Neural progenitor cell (in vitro differentiated cells): Measurements from ENCODE around the gene CSNK1G1. TPM values are rescaled to one million over a fixed set of nuclear protein-coding genes. Genes with fewer than 3 reads are reported as not detected.

Experiments
- DNase-seq: peaks from one replicate; pipeline ENCODE4 v3.0.0-alpha.2; 2016; ENCODE audit warnings: low spot score
- H2AFZ ChIP-seq: fragments of 200-600 bp; sonication (generic); replicated peaks from 2 replicates; pipeline ENCODE4 v1.6.1; 2016; ENCODE audit warnings: antibody characterized with exemption
- H3F3A ChIP-seq: fragments of 200-600 bp; sonication (generic); 2 replicates; pipeline ENCODE4 v1.6.1; 2016; ENCODE audit warnings: antibody characterized with exemption, low read depth
- H3K27ac ChIP-seq: fragments of 200-600 bp; sonication (generic); 2 replicates; pipeline ENCODE4 v1.5.1; 2016; ENCODE audit warnings: mild to moderate bottlenecking
- H3K27me3 ChIP-seq: fragments of 200-600 bp; sonication (generic); 2 replicates; pipeline ENCODE4 v1.6.1; 2016; ENCODE audit warnings: mild to moderate bottlenecking, moderate library complexity
- H3K36me3 ChIP-seq: fragments of 200-600 bp; sonication (generic); 2 replicates; pipeline ENCODE4 v1.5.1; 2016
- H3K4me1 ChIP-seq: fragments of 200-600 bp; sonication (generic); 2 replicates; pipeline ENCODE4 v1.6.1; 2016; ENCODE audit warnings: mixed run types
- H3K4me2 ChIP-seq: fragments of 200-600 bp; sonication (generic); 2 replicates; pipeline ENCODE4 v1.6.1; 2016
- H3K4me3 ChIP-seq: fragments of 200-600 bp; sonication (generic); 2 replicates; pipeline ENCODE4 v1.5.1; 2016
- H3K79me2 ChIP-seq: fragments of 200-600 bp; sonication (generic); 2 replicates; pipeline ENCODE4 v1.6.1; 2016; ENCODE audit warnings: low read depth
- H3K9ac ChIP-seq: fragments of 200-600 bp; sonication (generic); 2 replicates; pipeline ENCODE4 v1.6.1; 2016
- H3K9me3 ChIP-seq: fragments of 200-600 bp; sonication (generic); 2 replicates; pipeline ENCODE4 v1.5.1; 2016; ENCODE audit warnings: low read depth
- H4K20me1 ChIP-seq: fragments of 200-600 bp; sonication (generic); 2 replicates; pipeline ENCODE4 v1.6.1; 2016; ENCODE audit warnings: low read depth
- H3K27ac Mint-ChIP-seq: 3 replicates; pipeline ENCODE4 v1.8.0; 2021; ENCODE audit warnings: mixed read lengths
- H3K27me3 Mint-ChIP-seq: 2 replicates; pipeline ENCODE4 v1.8.0; 2022; ENCODE audit warnings: low read depth, mild to moderate bottlenecking, inconsistent platforms, moderate library complexity, mixed read lengths; ENCODE audit not compliant: insufficient read depth
- H3K36me3 Mint-ChIP-seq: 3 replicates; pipeline ENCODE4 v1.8.0; 2021; ENCODE audit warnings: mixed read lengths
- H3K4me1 Mint-ChIP-seq: 3 replicates; pipeline ENCODE4 v1.8.0; 2021; ENCODE audit warnings: mixed read lengths
- H3K4me3 Mint-ChIP-seq: 3 replicates; pipeline ENCODE4 v1.8.0; 2021; ENCODE audit warnings: mild to moderate bottlenecking, moderate library complexity, mixed read lengths
- H3K9me3 Mint-ChIP-seq: 3 replicates; pipeline ENCODE4 v1.8.0; 2020; ENCODE audit warnings: mixed read lengths
- CTCF ChIP-seq: fragments of 200-600 bp; sonication (generic); IDR thresholded peaks from 2 replicates; pipeline ENCODE4 v1.5.1; 2017; ENCODE audit warnings: antibody characterized with exemption, mild to moderate bottlenecking
- EZH2 ChIP-seq: fragments of 200-600 bp; sonication (generic); IDR thresholded peaks from 2 replicates; pipeline ENCODE4 v1.6.1; 2017; ENCODE audit warnings: antibody characterized with exemption, mild to moderate bottlenecking, moderate library complexity
- EZH2phosphoT487 ChIP-seq: fragments of 200-600 bp; sonication (generic); IDR thresholded peaks from 2 replicates; pipeline ENCODE4 v1.6.1; 2017; ENCODE audit warnings: antibody characterized with exemption
- total RNA-seq: library from RNA; depleted of rRNA; stranded (reverse); fragments of >200 nt; gene quantifications from 2 replicates; pipeline ENCODE4 v1.2.3, GENCODE V29; 2015; ENCODE audit warnings: low replicate concordance

The CSNK1G1 gene
- total RNA-seq, 1 donor from 2014 or later: 23.0 TPM

GRCh38 chr15:64246364-64247189 is 109.4 kb downstream of the CSNK1G1 start:
- no peaks in the 10 kb centered on the region for H4K20me1 ChIP-seq
- no peaks in the 10 kb centered on the region for H3F3A ChIP-seq
- H3K9ac ChIP-seq: no peak overlapping the region
- H3K36me3 ChIP-seq: no peaks in the 10 kb centered on the region
- DNase-seq: no peak
- no peak overlapping the region for H3K4me3 Mint-ChIP-seq
- H3K27ac Mint-ChIP-seq: no peak overlapping the region
- peaks cover 9% of the 10 kb centered on the region for H3K36me3 Mint-ChIP-seq
- H3K27ac ChIP-seq: no peak overlapping the region
- TF ChIP-seq CTCF (no peak), EZH2 (no peak), EZH2phosphoT487 (no peak)
- H3K4me3 ChIP-seq: no peak overlapping the region
- no peak overlapping the region for H2AFZ ChIP-seq
- H3K79me2 ChIP-seq: peaks cover 6% of the 10 kb centered on the region
- peaks cover 8% of the 10 kb centered on the region for H3K4me1 Mint-ChIP-seq
- H3K9me3 ChIP-seq: no peaks in the 10 kb centered on the region
- no peaks in the 10 kb centered on the region for H3K4me1 ChIP-seq
- H3K27me3 Mint-ChIP-seq: peaks cover 2% of the 10 kb centered on the region
- no peak overlapping the region for H3K4me2 ChIP-seq
- H3K9me3 Mint-ChIP-seq: peaks cover 2% of the 10 kb centered on the region
- no peaks in the 10 kb centered on the region for H3K27me3 ChIP-seq

- H3K27ac Mint-ChIP-seq: no peak overlapping the region
- Histone ChIP-seq H3K36me3 (no peaks in the 10 kb centered on the region), H3K4me2 (no peak overlapping the region), H3F3A (no peaks in the 10 kb centered on the region), H3K4me1 (no peaks in the 10 kb centered on the region), H2AFZ (no peak overlapping the region), H3K4me3 (no peak overlapping the region), H3K9me3 (no peaks in the 10 kb centered on the region), H3K27me3 (no peaks in the 10 kb centered on the region), H3K9ac (no peak overlapping the region), H4K20me1 (no peaks in the 10 kb centered on the region), H3K27ac (no peak overlapping the region), H3K79me2 (peaks cover 12% of the 10 kb centered on the region)
- DNase-seq: no peak
- H3K4me3 Mint-ChIP-seq: no peak overlapping the region
- no peak for TF ChIP-seq EZH2
- TF ChIP-seq CTCF: no peak
- TF ChIP-seq EZH2phosphoT487: no peak
- peaks cover 8% of the 10 kb centered on the region for H3K4me1 Mint-ChIP-seq
- H3K36me3 Mint-ChIP-seq: peaks cover 9% of the 10 kb centered on the region
- peaks cover 2% of the 10 kb centered on the region for H3K9me3 Mint-ChIP-seq
- no peaks in the 10 kb centered on the region for H3K27me3 Mint-ChIP-seq
These were observed 110.6 kb downstream of the CSNK1G1 start for GRCh38 chr15:64245405-64245804.

GRCh38 chr15:64237677-64238076 is 118.3 kb downstream of the CSNK1G1 start:
- no peak overlapping the region for H2AFZ ChIP-seq
- H3K9me3 ChIP-seq: no peaks in the 10 kb centered on the region
- Mint-ChIP-seq H3K9me3 (peaks cover 2% of the 10 kb centered on the region), H3K4me3 (no peak overlapping the region), H3K4me1 (no peaks in the 10 kb centered on the region), H3K27me3 (no peaks in the 10 kb centered on the region), H3K27ac (no peak overlapping the region), H3K36me3 (peaks cover 3% of the 10 kb centered on the region)
- no peaks in the 10 kb centered on the region for H3F3A ChIP-seq
- H3K79me2 ChIP-seq: peaks cover 6% of the 10 kb centered on the region
- no peak for DNase-seq
- TF ChIP-seq CTCF (no peak), EZH2 (no peak), EZH2phosphoT487 (no peak)
- no peak overlapping the region for H3K4me2 ChIP-seq
- H3K36me3 ChIP-seq: no peaks in the 10 kb centered on the region
- peaks cover 10% of the 10 kb centered on the region for H3K4me1 ChIP-seq
- no peak overlapping the region for H3K27ac ChIP-seq
- H4K20me1 ChIP-seq: no peaks in the 10 kb centered on the region
- no peak overlapping the region for H3K9ac ChIP-seq
- no peak overlapping the region for H3K4me3 ChIP-seq
- no peaks in the 10 kb centered on the region for H3K27me3 ChIP-seq
